DOHH2 (cell line): ENCODE results near the gene HELZ.

Source experiments
- H3F3A ChIP-seq: fragments of 200-600 bp; sonication (generic), shearing (Covaris generic); 2 replicates; pipeline ENCODE4 v1.6.0; 2016; ENCODE audit warnings: antibody characterized with exemption, mild to moderate bottlenecking; ENCODE audit not compliant: control insufficient read depth, insufficient read depth
- H3K27ac ChIP-seq: fragments of 200-600 bp; sonication (generic); 2 replicates; pipeline ENCODE4 v1.5.1; 2014; ENCODE audit warnings: low read depth, mild to moderate bottlenecking, low read length, moderate library complexity
- H3K27me3 ChIP-seq: fragments of 200-600 bp; sonication (generic); 2 replicates; pipeline ENCODE4 v1.6.1; 2014; ENCODE audit warnings: mild to moderate bottlenecking, low read length, mixed read lengths; ENCODE audit not compliant: control insufficient read depth
- H3K36me3 ChIP-seq: fragments of 200-600 bp; sonication (generic); 2 replicates; pipeline ENCODE4 v1.6.1; 2014; ENCODE audit warnings: mild to moderate bottlenecking, low read length, moderate library complexity, mixed read lengths; ENCODE audit not compliant: control insufficient read depth
- H3K4me1 ChIP-seq: fragments of 200-600 bp; sonication (generic); 2 replicates; pipeline ENCODE4 v1.6.1; 2014; ENCODE audit warnings: mild to moderate bottlenecking, low read length, mixed read lengths; ENCODE audit not compliant: control insufficient read depth
- H3K4me2 ChIP-seq: fragments of 200-600 bp; sonication (generic); 2 replicates; pipeline ENCODE4 v1.6.0; 2014; ENCODE audit warnings: mild to moderate bottlenecking, low read length, moderate library complexity
- H3K4me3 ChIP-seq: fragments of 200-600 bp; sonication (generic); 2 replicates; pipeline ENCODE4 v1.5.1; 2014; ENCODE audit warnings: mild to moderate bottlenecking, low read length, mixed read lengths
- H3K79me2 ChIP-seq: fragments of 200-600 bp; sonication (generic); 2 replicates; pipeline ENCODE4 v1.6.1; 2014; ENCODE audit warnings: mild to moderate bottlenecking, low read length, mixed read lengths; ENCODE audit not compliant: control insufficient read depth
- H3K9me2 ChIP-seq: fragments of 200-600 bp; sonication (generic); replicated peaks from 2 replicates; pipeline ENCODE4 v1.6.1; 2014; ENCODE audit warnings: mild to moderate bottlenecking, low read length, mixed read lengths; ENCODE audit not compliant: control insufficient read depth
- H3K9me3 ChIP-seq: fragments of 200-600 bp; sonication (generic); 2 replicates; pipeline ENCODE4 v1.6.1; 2014; ENCODE audit warnings: antibody characterized with exemption, low read length, mixed read lengths; ENCODE audit not compliant: control insufficient read depth, insufficient read depth
- H4K20me1 ChIP-seq: fragments of 200-600 bp; sonication (generic); 2 replicates; pipeline ENCODE4 v1.6.0; 2014; ENCODE audit warnings: low read depth, mild to moderate bottlenecking, antibody characterized with exemption, low read length, moderate library complexity; ENCODE audit not compliant: control insufficient read depth, insufficient read depth
- CTCF ChIP-seq: fragments of 200-600 bp; sonication (generic); IDR thresholded peaks from one replicate; pipeline ENCODE4 v1.5.1; 2014; ENCODE audit warnings: antibody characterized with exemption, mild to moderate bottlenecking, low read depth, low read length; ENCODE audit not compliant: poor library complexity, severe bottlenecking
- EZH2phosphoT487 ChIP-seq: fragments of 200-600 bp; sonication (generic); IDR thresholded peaks from 2 replicates; pipeline ENCODE4 v1.6.1; 2017; ENCODE audit warnings: borderline replicate concordance, mild to moderate bottlenecking, antibody characterized with exemption, low read length, moderate library complexity, mixed read lengths

The HELZ gene

GRCh38 chr17:67032985-67033384, 212.0 kb downstream of the HELZ start:
- Histone ChIP-seq H3K79me2 (no peaks in the 10 kb centered on the region), H3K27ac (no peak overlapping the region), H3K4me1 (no peaks in the 10 kb centered on the region), H3F3A (no peaks in the 10 kb centered on the region), H4K20me1 (no peaks in the 10 kb centered on the region), H3K27me3 (peaks cover 3% of the 10 kb centered on the region), H3K9me3 (no peaks in the 10 kb centered on the region), H3K36me3 (no peaks in the 10 kb centered on the region), H3K4me3 (no peak overlapping the region), H3K9me2 (no peaks in the 10 kb centered on the region), H3K4me2 (no peak overlapping the region)
- no peak for TF ChIP-seq CTCF
- TF ChIP-seq EZH2phosphoT487: no peak

GRCh38 chr17:67032382-67032781, 212.6 kb downstream of the HELZ start:
- H3K27me3 ChIP-seq: peaks cover 3% of the 10 kb centered on the region
- no peaks in the 10 kb centered on the region for H3K4me1 ChIP-seq
- no peaks in the 10 kb centered on the region for H3K9me2 ChIP-seq
- H3K4me3 ChIP-seq: no peak overlapping the region
- no peak overlapping the region for H3K4me2 ChIP-seq
- no peak overlapping the region for H3K27ac ChIP-seq
- H3K79me2 ChIP-seq: no peaks in the 10 kb centered on the region
- H4K20me1 ChIP-seq: no peaks in the 10 kb centered on the region
- H3F3A ChIP-seq: no peaks in the 10 kb centered on the region
- H3K9me3 ChIP-seq: no peaks in the 10 kb centered on the region
- H3K36me3 ChIP-seq: no peaks in the 10 kb centered on the region
- no peak for TF ChIP-seq CTCF
- TF ChIP-seq EZH2phosphoT487: no peak

GRCh38 chr17:67030641-67031040, 214.4 kb downstream of the HELZ start:
- no peak overlapping the region for H3K4me2 ChIP-seq
- no peaks in the 10 kb centered on the region for H4K20me1 ChIP-seq
- H3K4me3 ChIP-seq: no peak overlapping the region
- no peaks in the 10 kb centered on the region for H3K9me3 ChIP-seq
- H3K27ac ChIP-seq: no peak overlapping the region
- no peaks in the 10 kb centered on the region for H3K36me3 ChIP-seq
- H3F3A ChIP-seq: no peaks in the 10 kb centered on the region
- no peak for TF ChIP-seq EZH2phosphoT487
- TF ChIP-seq CTCF: no peak
- H3K27me3 ChIP-seq: peaks cover 3% of the 10 kb centered on the region
- no peaks in the 10 kb centered on the region for H3K79me2 ChIP-seq
- no peaks in the 10 kb centered on the region for H3K4me1 ChIP-seq
- no peaks in the 10 kb centered on the region for H3K9me2 ChIP-seq
